ENCODE data around the gene SPAG5.

The SPAG5 gene

DNA sequence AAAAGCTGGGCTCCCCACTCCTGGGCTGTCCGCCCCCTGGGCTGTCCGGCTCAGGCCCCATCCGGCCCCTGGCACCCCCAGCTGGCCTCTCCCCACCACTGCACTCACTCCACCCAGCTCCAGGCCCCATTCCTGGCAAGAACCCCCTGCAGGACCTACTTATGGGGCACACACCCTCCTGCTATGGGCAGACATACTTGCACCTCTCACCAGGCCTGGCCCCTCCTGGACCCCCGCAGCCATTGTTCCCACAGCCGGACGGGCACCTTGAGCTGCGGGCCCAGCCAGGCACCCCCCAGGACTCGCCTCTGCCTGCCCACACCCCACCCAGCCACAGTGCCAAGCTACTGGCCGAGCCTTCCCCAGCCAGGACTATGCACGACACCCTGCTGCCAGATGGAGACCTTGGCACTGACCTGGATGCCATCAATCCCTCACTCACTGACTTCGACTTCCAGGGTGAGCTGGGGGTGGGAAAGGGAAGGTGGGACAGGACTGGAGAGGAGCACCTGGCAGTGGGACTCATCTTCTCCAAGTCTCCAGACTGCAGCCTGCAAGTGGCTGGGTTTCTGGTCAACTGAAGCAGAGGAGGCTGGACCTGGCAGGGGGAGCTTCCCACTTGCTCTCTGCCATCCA lies 64.0 kb downstream of the SPAG5 start:
- TF ChIP-seq, protein P1, sequence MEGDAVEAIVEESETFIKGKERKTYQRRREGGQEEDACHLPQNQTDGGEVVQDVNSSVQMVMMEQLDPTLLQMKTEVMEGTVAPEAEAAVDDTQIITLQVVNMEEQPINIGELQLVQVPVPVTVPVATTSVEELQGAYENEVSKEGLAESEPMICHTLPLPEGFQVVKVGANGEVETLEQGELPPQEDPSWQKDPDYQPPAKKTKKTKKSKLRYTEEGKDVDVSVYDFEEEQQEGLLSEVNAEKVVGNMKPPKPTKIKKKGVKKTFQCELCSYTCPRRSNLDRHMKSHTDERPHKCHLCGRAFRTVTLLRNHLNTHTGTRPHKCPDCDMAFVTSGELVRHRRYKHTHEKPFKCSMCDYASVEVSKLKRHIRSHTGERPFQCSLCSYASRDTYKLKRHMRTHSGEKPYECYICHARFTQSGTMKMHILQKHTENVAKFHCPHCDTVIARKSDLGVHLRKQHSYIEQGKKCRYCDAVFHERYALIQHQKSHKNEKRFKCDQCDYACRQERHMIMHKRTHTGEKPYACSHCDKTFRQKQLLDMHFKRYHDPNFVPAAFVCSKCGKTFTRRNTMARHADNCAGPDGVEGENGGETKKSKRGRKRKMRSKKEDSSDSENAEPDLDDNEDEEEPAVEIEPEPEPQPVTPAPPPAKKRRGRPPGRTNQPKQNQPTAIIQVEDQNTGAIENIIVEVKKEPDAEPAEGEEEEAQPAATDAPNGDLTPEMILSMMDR (IDR thresholded peaks at IDR 0.05; ENCODE audit: unreplicated experiment in 3 of 3) = no peak
- Mint-ChIP-seq H3K36me3 (ENCODE audit: low read depth) (no peaks in the 10 kb centered on the region), H3K4me1 (no peaks in the 10 kb centered on the region), H3K9me3 (no peaks in the 10 kb centered on the region), H3K27me3 (ENCODE audit: low read depth) (peaks cover 8% of the 10 kb centered on the region), H3K27ac (no peak overlapping the region), H3K4me3 (no peak overlapping the region)

DNA sequence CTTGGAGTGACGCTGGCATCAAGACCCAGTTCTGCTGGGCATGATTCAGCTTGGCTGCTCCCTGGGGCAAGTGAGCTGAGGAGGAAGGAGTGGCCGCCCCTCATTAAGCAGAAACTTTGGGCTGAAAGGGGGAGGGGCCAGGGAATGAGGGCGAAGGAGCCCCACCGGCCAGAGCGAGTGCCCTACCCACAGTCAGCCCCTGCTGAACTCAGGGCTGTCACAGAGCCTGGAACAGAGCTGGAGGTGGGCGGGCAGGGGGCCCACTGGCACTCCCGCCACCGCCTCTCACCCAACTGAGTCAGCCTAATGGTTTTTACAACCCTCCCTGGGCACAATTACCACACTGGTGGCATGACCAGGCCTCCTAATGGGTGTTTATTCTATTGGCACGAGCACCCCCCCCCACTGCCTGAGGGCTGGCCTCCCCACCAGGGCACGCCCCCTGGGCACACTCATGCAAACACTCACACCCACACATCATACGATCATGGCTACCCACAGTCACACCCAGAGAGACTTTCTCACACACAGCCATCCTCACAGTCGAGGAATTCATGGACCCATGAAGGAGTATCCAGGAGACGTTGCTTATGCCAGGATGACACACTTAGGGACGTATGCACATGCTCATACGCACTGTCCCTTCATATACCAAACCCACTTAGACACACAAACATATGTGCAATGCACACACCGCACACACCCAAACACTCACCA lies 65.6 kb downstream of the SPAG5 start:
- H3K27me3 Mint-ChIP-seq (ENCODE audit: low read depth) = peaks cover 12% of the 10 kb centered on the region
- H3K36me3 Mint-ChIP-seq (ENCODE audit: low read depth) = no peaks in the 10 kb centered on the region
- TF ChIP-seq, protein P1 (IDR thresholded peaks at IDR 0.05; ENCODE audit: unreplicated experiment in 3 of 3) = no peak
- H3K4me1 Mint-ChIP-seq = no peaks in the 10 kb centered on the region
- no peaks in the 10 kb centered on the region for H3K9me3 Mint-ChIP-seq
- no peak overlapping the region for H3K27ac Mint-ChIP-seq
- H3K4me3 Mint-ChIP-seq = no peak overlapping the region

DNA sequence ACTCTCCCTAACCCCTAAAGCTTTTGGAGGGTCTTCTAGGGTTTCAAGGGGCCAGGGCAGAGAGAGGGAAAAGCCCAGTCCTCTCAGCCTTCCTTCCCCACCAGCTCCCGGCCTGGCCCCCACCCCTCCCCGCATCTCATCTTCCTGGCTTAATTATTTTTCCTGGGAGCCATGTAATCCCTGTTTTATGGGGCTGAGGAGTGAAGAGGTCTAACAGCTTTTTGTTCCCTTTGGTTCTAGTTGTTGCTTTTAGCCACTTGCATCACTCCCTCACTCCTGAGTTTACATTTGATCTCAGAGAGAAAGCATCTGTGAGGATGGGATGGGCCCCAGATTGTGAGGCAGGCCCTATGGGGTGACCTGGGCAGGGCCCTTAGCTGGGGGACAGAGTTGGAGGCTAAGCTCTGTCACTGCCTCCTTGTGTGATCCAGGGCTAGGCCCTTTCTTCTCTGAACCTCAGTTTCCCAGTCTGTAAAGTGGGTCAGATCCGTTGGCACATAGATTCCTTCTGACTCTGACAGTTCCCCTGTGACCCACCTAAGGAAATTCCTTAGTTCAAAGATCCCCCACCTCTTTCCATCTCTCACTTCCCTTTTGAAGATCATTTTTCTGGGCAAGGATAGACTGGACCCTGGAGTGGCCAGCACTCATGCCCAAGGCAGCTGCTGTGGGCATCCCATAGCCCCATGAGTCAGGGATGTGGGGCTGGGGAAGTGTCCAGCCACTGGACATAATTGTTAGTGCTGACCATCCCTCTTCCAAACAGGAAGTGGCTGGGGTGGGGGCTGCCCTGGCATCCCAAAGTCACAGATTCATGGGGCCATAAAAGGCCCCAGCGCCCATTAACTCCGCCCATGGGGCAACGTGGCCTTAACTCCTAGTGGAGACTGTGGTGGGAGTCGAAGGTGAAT lies 66.5 kb downstream of the SPAG5 start:
- peaks cover 2% of the 10 kb centered on the region for H3K4me1 Mint-ChIP-seq
- no peaks in the 10 kb centered on the region for H3K9me3 Mint-ChIP-seq
- H3K36me3 Mint-ChIP-seq (ENCODE audit: low read depth) = no peaks in the 10 kb centered on the region
- H3K27me3 Mint-ChIP-seq (ENCODE audit: low read depth) = peaks cover 14% of the 10 kb centered on the region
- TF ChIP-seq, protein P1 (IDR thresholded peaks at IDR 0.05; ENCODE audit: unreplicated experiment in 3 of 3) = no peak
- H3K27ac Mint-ChIP-seq = peak overlapping the region in 1 of 3 experiments; percentile 30
- H3K4me3 Mint-ChIP-seq = no peak overlapping the region

DNA sequence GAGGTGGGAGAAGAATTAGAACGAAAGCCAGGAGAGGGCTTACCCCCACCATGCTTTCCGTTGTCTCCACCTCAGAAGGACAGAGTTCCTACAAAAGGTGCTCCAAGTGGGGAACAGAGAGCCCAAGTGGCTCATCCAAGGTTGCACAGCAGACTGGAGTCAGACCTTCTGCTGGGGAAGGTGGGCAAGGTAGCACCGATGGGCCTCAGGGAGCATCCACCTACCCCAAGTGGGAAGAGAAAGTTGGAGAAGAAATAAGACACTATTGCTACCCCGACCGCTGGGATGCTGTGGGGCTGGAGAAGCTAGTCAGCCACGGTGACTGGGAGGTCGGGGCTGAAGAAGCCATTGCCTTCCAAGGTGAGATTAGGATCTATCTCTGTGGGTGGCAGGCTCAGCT lies 67.9 kb downstream of the SPAG5 start:
- Mint-ChIP-seq H3K4me3 (no peak overlapping the region), H3K27me3 (ENCODE audit: low read depth) (peaks cover 17% of the 10 kb centered on the region), H3K4me1 (peaks cover 6% of the 10 kb centered on the region), H3K36me3 (ENCODE audit: low read depth) (no peaks in the 10 kb centered on the region), H3K9me3 (no peaks in the 10 kb centered on the region), H3K27ac (no peak overlapping the region)
- TF ChIP-seq, protein P1 (IDR thresholded peaks at IDR 0.05; ENCODE audit: unreplicated experiment in 3 of 3) = no peak

DNA sequence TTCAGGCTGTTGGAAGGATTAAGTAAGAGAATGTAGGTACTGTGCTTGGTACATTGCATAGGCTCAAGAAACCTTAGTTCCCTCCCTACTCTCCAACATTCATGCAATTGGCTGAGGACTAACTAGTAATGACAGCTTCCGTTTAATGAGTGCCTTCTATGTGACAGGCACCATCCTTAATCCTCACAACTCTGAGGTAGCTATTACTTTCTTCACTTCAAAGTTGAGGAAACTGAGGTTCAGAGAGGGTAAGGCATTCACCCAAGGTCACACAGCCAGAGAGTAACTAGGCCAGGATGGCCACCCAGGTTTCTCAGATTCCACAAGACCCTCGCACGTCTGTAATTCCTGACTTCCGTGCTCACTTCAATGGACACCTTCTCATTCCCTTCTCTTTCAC lies 68.6 kb downstream of the SPAG5 start:
- H3K4me1 Mint-ChIP-seq = peaks cover 7% of the 10 kb centered on the region
- no peak overlapping the region for H3K27ac Mint-ChIP-seq
- no peak overlapping the region for H3K4me3 Mint-ChIP-seq
- no peaks in the 10 kb centered on the region for H3K36me3 Mint-ChIP-seq (ENCODE audit: low read depth)
- H3K9me3 Mint-ChIP-seq = no peaks in the 10 kb centered on the region
- peaks cover 17% of the 10 kb centered on the region for H3K27me3 Mint-ChIP-seq (ENCODE audit: low read depth)
- TF ChIP-seq, protein P1 (IDR thresholded peaks at IDR 0.05; ENCODE audit: unreplicated experiment in 3 of 3) = no peak

Data from nephron (organoid).